SH-SY5Y (cell line): ENCODE results near the gene LRRC32.

ENCODE experiments used
- GATA2 ChIP-seq: IDR thresholded peaks from 2 replicates; pipeline ENCODE4 v1.6.1; 2011; ENCODE audit warnings: mild to moderate bottlenecking, low read depth, low read length
- GATA3 ChIP-seq: IDR thresholded peaks from 2 replicates; pipeline ENCODE4 v1.6.1; 2011; ENCODE audit warnings: low read depth, mild to moderate bottlenecking, low read length, moderate library complexity

DNA sequence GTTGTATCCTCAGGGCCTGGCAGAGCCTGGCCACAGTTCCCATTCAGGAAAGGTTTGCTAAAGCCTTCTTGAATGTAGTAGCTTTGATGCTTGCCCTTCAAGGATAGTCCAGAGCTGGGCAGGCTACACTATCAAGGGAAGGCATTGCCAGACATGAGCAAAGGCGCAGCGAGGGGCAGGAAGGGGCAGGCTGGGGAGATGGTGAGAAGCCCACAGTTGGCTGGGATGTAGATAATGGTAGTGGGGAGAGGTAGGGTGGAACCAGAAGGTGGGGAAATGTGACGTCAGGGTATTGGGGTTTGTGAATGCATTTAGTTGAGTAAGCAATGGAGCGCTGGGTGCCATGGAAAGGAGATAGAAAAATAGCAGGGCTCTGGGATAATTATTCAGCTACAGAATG lies 28.6 kb downstream of the LRRC32 start:
- TF ChIP-seq GATA2: no peak
- TF ChIP-seq GATA3: no peak
